GM12801 (cell line): ENCODE results near the gene TBC1D5.

Experiments used
- CTCF ChIP-seq: IDR thresholded peaks from one replicate; pipeline ENCODE4 v1.5.1; 2011; ENCODE audit warnings: control low read depth; ENCODE audit not compliant: insufficient read length; ENCODE audit errors: extremely low read depth

TBC1D5 gene

GRCh38 chr3:17259685-17260084, 482.7 kb downstream of the TBC1D5 start:
- TF ChIP-seq CTCF = no peak

- no peak for TF ChIP-seq CTCF
These were observed 483.5 kb downstream of the TBC1D5 start for GRCh38 chr3:17258823-17259436.

GRCh38 chr3:17257269-17257668, 485.2 kb downstream of the TBC1D5 start:
- no peak for TF ChIP-seq CTCF

- TF ChIP-seq CTCF = no peak
These were observed 498.8 kb downstream of the TBC1D5 start for GRCh38 chr3:17243621-17244020.

- TF ChIP-seq CTCF = no peak
These were observed 503.0 kb downstream of the TBC1D5 start for GRCh38 chr3:17239417-17239816.

GRCh38 chr3:17238023-17238422, 504.4 kb downstream of the TBC1D5 start:
- no peak for TF ChIP-seq CTCF

- TF ChIP-seq CTCF = no peak
These were observed 507.1 kb downstream of the TBC1D5 start for GRCh38 chr3:17235310-17235709.

- no peak for TF ChIP-seq CTCF
These were observed 508.0 kb downstream of the TBC1D5 start for GRCh38 chr3:17234382-17234781.
